Astrocyte (in vitro differentiated cells and primary cell): ENCODE data around the gene TTL.

Experiments
- EZH2 ChIP-seq: IDR thresholded peaks from 2 replicates; pipeline ENCODE4 v1.6.1; 2012; ENCODE audit warnings: mild to moderate bottlenecking, low read length, inconsistent platforms; ENCODE audit not compliant: insufficient read depth
- TF ChIP-seq, protein P1 (sequence below): IDR thresholded peaks from 2 replicates; pipeline ENCODE4 v1.5.1; 2011; ENCODE audit warnings: low read depth, mild to moderate bottlenecking, inconsistent platforms, low read length, moderate library complexity; ENCODE audit not compliant: insufficient read depth

DNA sequence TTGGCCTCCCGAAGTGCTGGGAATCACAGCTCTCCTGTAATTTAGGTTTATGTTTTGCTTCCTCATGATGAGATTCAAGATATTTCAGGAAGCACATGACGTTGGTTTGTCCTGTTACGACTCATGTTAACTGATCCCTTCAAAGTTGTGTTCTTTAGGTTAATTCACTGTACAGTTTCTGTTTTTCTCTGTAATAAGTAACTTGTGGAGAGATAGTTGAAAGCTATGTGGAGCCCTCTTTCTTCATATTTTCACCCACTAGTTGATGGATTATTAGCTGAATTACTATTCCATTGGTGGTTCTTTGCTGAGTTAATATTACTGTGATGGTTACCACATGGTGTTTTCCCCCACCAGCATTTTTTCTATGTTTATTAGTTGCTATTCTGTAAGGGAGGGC is 84.1 kb downstream of the TTL start:
- TF ChIP-seq, protein P1, sequence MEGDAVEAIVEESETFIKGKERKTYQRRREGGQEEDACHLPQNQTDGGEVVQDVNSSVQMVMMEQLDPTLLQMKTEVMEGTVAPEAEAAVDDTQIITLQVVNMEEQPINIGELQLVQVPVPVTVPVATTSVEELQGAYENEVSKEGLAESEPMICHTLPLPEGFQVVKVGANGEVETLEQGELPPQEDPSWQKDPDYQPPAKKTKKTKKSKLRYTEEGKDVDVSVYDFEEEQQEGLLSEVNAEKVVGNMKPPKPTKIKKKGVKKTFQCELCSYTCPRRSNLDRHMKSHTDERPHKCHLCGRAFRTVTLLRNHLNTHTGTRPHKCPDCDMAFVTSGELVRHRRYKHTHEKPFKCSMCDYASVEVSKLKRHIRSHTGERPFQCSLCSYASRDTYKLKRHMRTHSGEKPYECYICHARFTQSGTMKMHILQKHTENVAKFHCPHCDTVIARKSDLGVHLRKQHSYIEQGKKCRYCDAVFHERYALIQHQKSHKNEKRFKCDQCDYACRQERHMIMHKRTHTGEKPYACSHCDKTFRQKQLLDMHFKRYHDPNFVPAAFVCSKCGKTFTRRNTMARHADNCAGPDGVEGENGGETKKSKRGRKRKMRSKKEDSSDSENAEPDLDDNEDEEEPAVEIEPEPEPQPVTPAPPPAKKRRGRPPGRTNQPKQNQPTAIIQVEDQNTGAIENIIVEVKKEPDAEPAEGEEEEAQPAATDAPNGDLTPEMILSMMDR: no peak
- TF ChIP-seq EZH2: no peak
